Transverse colon (tissue), 4 donors: ENCODE results near the gene ZBTB7A. TPM values are rescaled to one million over a fixed set of nuclear protein-coding genes. Genes with fewer than 3 reads are reported as not detected.
A peak's percentile ranks its signal among the peaks of the same experiment; 100 is the strongest.

Experiments used
- DNase-seq: peaks from one replicate; pipeline ENCODE4 v3.0.0-alpha.2; 2019
- H3K27ac ChIP-seq, 4 donors: fragments of 200-600 bp; sonication (generic); 2 replicates each; pipeline ENCODE4 v1.5.1; 2016 to 2018; ENCODE audit warnings: inconsistent platforms in 4 of 4
- H3K27me3 ChIP-seq: fragments of 200-600 bp; sonication (generic); 2 replicates; pipeline ENCODE4 v1.5.1; 2017; ENCODE audit warnings: inconsistent platforms
- H3K36me3 ChIP-seq, 4 donors: fragments of 200-600 bp; sonication (generic); 2 replicates each; pipeline ENCODE4 v1.5.1; 2017 to 2019; ENCODE audit warnings: inconsistent platforms in 4 of 4
- H3K4me1 ChIP-seq, 4 donors: fragments of 200-600 bp; sonication (generic); 2 replicates each; pipeline ENCODE4 v1.5.1; 2017 to 2020; ENCODE audit warnings: inconsistent platforms in 4 of 4
- H3K4me3 ChIP-seq, 4 donors: fragments of 200-600 bp; sonication (generic); 1 replicate in 1 of 4; 2 replicates in 3 of 4; pipeline versions ENCODE4 v1.5.1 to v1.6.1; 2017 to 2019; ENCODE audit warnings: inconsistent platforms in 4 of 4
- H3K9me3 ChIP-seq, 2 donors: fragments of 200-600 bp; sonication (generic); 2 replicates each; pipeline ENCODE4 v1.5.1; 2017 to 2019; ENCODE audit warnings: inconsistent platforms in 2 of 2
- CTCF ChIP-seq, 5 experiments: fragments of 200-600 bp in 3 of 5; fragments of 450-650 bp in 2 of 5; sonication (generic) in 3 of 5; IDR thresholded peaks; 1 replicate in 2 of 5; 2 replicates in 3 of 5; pipeline ENCODE4 v1.5.1; 2016 to 2017; ENCODE audit warnings: antibody characterized with exemption in 5 of 5, inconsistent platforms in 3 of 5, mild to moderate bottlenecking in 2 of 5, moderate library complexity in 1 of 5
- EP300 ChIP-seq: sonication (generic); formaldehyde crosslinking; IDR thresholded peaks from one replicate; pipeline ENCODE4 v1.6.1; 2017; ENCODE audit warnings: antibody characterized with exemption, low read depth
- POLR2A ChIP-seq: fragments of 450-650 bp; IDR thresholded peaks from one replicate; pipeline ENCODE4 v1.6.1; 2016; ENCODE audit warnings: antibody characterized with exemption, mild to moderate bottlenecking, moderate library complexity
- POLR2AphosphoS5 ChIP-seq, 3 donors: sonication (generic); formaldehyde crosslinking; IDR thresholded peaks; one replicate each; pipeline ENCODE4 v1.6.1; 2016; ENCODE audit warnings: antibody characterized with exemption in 3 of 3
- whole genome bisulfite sequencing, 2 donors: methylation state at CpG; one replicate each; pipeline ENCODE4 v1.1.5; 2018; ENCODE audit warnings: low coverage in 1 of 2; 5-methylcytosine and 5-hydroxymethylcytosine counted together
- in situ Hi-C, 4 donors: fragments of 200-750 bp; cut with MboI; loops; one replicate each; pipeline versions ENCODE4 v1.15.0 to v1.15.1; 2017; ENCODE audit warnings: low sequenced_read_pairs in 3 of 4, low pct_ligation_motif_present in 1 of 4, low pct_unique_long_range_greater_than_20kb in 1 of 4
- intact Hi-C: fragments of 100-400 bp; cut with DNase I; formaldehyde crosslinking; loops from one replicate; pipeline ENCODE4 v1.15.1; 2023; ENCODE audit warnings: low total_unique reads
- total RNA-seq, 4 donors: library from RNA; depleted of rRNA; stranded (reverse); fragments of >200 nt; gene quantifications; one replicate each; pipeline ENCODE4 v1.1.0, GENCODE V29; 2016

Gene ZBTB7A
- total RNA-seq, 4 donors from 2014 or later: 101 to 224 (median 141) TPM

GRCh38 chr19:4065430-4066175 is 1.1 kb downstream of the ZBTB7A start:
- TF ChIP-seq POLR2AphosphoS5 (IDR thresholded peaks at IDR 0.05) (peak in 2 of 3 donors; percentile 23 to 33), EP300 (no peak)
- no peaks in the 10 kb centered on the region for H3K9me3 ChIP-seq
- in situ Hi-C loops (no loop called here), intact Hi-C loops (loop anchor here (5.0 kb wide), 1 partner anchor 78 kb away; the partner anchor contains the start of gene EEF2)
- no peaks in the 10 kb centered on the region for H3K27me3 ChIP-seq
- no peaks in the 10 kb centered on the region for H3K36me3 ChIP-seq
- peaks cover 35 to 54% (median 47%) of the 10 kb centered on the region in 4 donors for H3K4me1 ChIP-seq
- WGBS, 2 donors: 1% methylated on average over 22 of the region's 98 CpGs; no CpG with 5 or more reads in 1 of the 2 donors
- H3K27ac ChIP-seq: peak overlapping the region; percentile 98 to 100 (median 100)
- peak; percentile 98 for DNase-seq
- peak overlapping the region in 3 of 4 donors; percentile 98 to 100 (median 99) for H3K4me3 ChIP-seq

- intact Hi-C loops: loop anchor here (5.0 kb wide), 1 partner anchor 77 kb away; the partner anchor contains the start of gene EEF2
- peak overlapping the region; percentile 97 to 100 (median 99) for H3K27ac ChIP-seq
- in situ Hi-C loops: no loop called here
- H3K9me3 ChIP-seq: no peaks in the 10 kb centered on the region
- H3K27me3 ChIP-seq: no peaks in the 10 kb centered on the region
- no peaks in the 10 kb centered on the region for H3K36me3 ChIP-seq
- peaks cover 44 to 63% (median 56%) of the 10 kb centered on the region in 4 donors for H3K4me1 ChIP-seq
- TF ChIP-seq POLR2A: peak; percentile 70
- TF ChIP-seq CTCF (IDR thresholded peaks at IDR 0.05): no peak
- peak; percentile 12 for TF ChIP-seq EP300
- TF ChIP-seq POLR2AphosphoS5 (IDR thresholded peaks at IDR 0.05): peak in 2 of 3 donors; percentile 39 to 77
- 1% methylated on average over 43 of the region's 57 CpGs; no CpG with 5 or more reads in 1 of the 2 donors for WGBS, 2 donors
- peak; percentile 66 for DNase-seq
- H3K4me3 ChIP-seq: peak overlapping the region; percentile 87 to 100 (median 92)
These were observed 2.0 kb downstream of the ZBTB7A start for GRCh38 chr19:4064496-4065260.

- intact Hi-C loops: no loop called here
- no peaks in the 10 kb centered on the region for H3K27me3 ChIP-seq
- in situ Hi-C loops: no loop called here
- 6% methylated on average over 24 of the region's 24 CpGs; no CpG with 5 or more reads in 1 of the 2 donors for WGBS, 2 donors
- H3K9me3 ChIP-seq: no peaks in the 10 kb centered on the region
- TF ChIP-seq POLR2A: no peak
- TF ChIP-seq EP300: no peak
- no peak for TF ChIP-seq POLR2AphosphoS5 (IDR thresholded peaks at IDR 0.05)
- no peak for TF ChIP-seq CTCF (IDR thresholded peaks at IDR 0.05)
- DNase-seq: peak; percentile 43
- H3K36me3 ChIP-seq: no peaks in the 10 kb centered on the region
- peaks cover 50 to 69% (median 60%) of the 10 kb centered on the region in 4 donors for H3K4me1 ChIP-seq
- peak overlapping the region; percentile 87 to 100 (median 92) for H3K4me3 ChIP-seq
- peak overlapping the region; percentile 97 to 100 (median 99) for H3K27ac ChIP-seq
These were observed 2.6 kb downstream of the ZBTB7A start for GRCh38 chr19:4064149-4064495.

- in situ Hi-C loops: no loop called here
- Histone ChIP-seq H3K27ac (peak overlapping the region; percentile 97 to 100 (median 99)), H3K9me3 (no peaks in the 10 kb centered on the region), H3K4me3 (peak overlapping the region; percentile 87 to 100 (median 92)), H3K4me1 (peaks cover 53 to 74% (median 63%) of the 10 kb centered on the region in 4 donors), H3K27me3 (no peaks in the 10 kb centered on the region), H3K36me3 (no peaks in the 10 kb centered on the region)
- WGBS, 2 donors: 22% methylated on average over 30 of the region's 31 CpGs; no CpG with 5 or more reads in 1 of the 2 donors
- intact Hi-C loops: no loop called here
- DNase-seq: peak; percentile 61
- TF ChIP-seq POLR2AphosphoS5 (IDR thresholded peaks at IDR 0.05) (peak in 1 of 3 donors; percentile 54), CTCF (IDR thresholded peaks at IDR 0.05) (peak in 1 of 5 experiments; percentile 9), EP300 (no peak), POLR2A (peak; percentile 11)
These were observed 3.1 kb downstream of the ZBTB7A start for GRCh38 chr19:4063369-4064148.
